HG02588 (cell line): Measurements from ENCODE around the gene MYLK.

Source experiments
- ATAC-seq: cut with Tn5 transposase; IDR thresholded peaks from one replicate; pipeline ENCODE4 v1.9.1; 2021; ENCODE audit warnings: mild to moderate bottlenecking, moderate library complexity; ENCODE audit not compliant: unreplicated experiment

MYLK gene

GRCh38 chr3:123684209-123684608 is 199.9 kb downstream of the MYLK start:
- no peak for ATAC-seq

- ATAC-seq = no peak
These were observed 200.5 kb downstream of the MYLK start for GRCh38 chr3:123683505-123684154.

GRCh38 chr3:123682781-123683504 is 201.2 kb downstream of the MYLK start:
- no peak for ATAC-seq

- ATAC-seq = no peak
These were observed 201.8 kb downstream of the MYLK start for GRCh38 chr3:123682302-123682701.

GRCh38 chr3:123679712-123680386 is 204.3 kb downstream of the MYLK start:
- no peak for ATAC-seq

GRCh38 chr3:123678108-123678511 is 206.0 kb downstream of the MYLK start:
- ATAC-seq = no peak

GRCh38 chr3:123672429-123673146 is 211.5 kb downstream of the MYLK start:
- ATAC-seq = no peak

- ATAC-seq = no peak
These were observed 213.4 kb downstream of the MYLK start for GRCh38 chr3:123670743-123671142.

GRCh38 chr3:123668906-123669305 is 215.2 kb downstream of the MYLK start:
- no peak for ATAC-seq

GRCh38 chr3:123667784-123668183 is 216.3 kb downstream of the MYLK start:
- no peak for ATAC-seq

- ATAC-seq = no peak
These were observed 219.4 kb downstream of the MYLK start for GRCh38 chr3:123664753-123665152.

- no peak for ATAC-seq
These were observed 220.2 kb downstream of the MYLK start for GRCh38 chr3:123663977-123664376.

- ATAC-seq = no peak
These were observed 222.2 kb downstream of the MYLK start for GRCh38 chr3:123661973-123662372.

GRCh38 chr3:123660900-123661299 is 223.2 kb downstream of the MYLK start:
- ATAC-seq = no peak

GRCh38 chr3:123660141-123660675 is 223.9 kb downstream of the MYLK start:
- no peak for ATAC-seq

- ATAC-seq = no peak
These were observed 225.3 kb downstream of the MYLK start for GRCh38 chr3:123658852-123659206.

- no peak for ATAC-seq
These were observed 225.8 kb downstream of the MYLK start for GRCh38 chr3:123658118-123658851.

- ATAC-seq = no peak
These were observed 226.6 kb downstream of the MYLK start for GRCh38 chr3:123657568-123657967.

GRCh38 chr3:123657111-123657510 is 227.0 kb downstream of the MYLK start:
- ATAC-seq = no peak

GRCh38 chr3:123656691-123657090 is 227.4 kb downstream of the MYLK start:
- ATAC-seq = no peak

GRCh38 chr3:123656274-123656673 is 227.9 kb downstream of the MYLK start:
- no peak for ATAC-seq
